GM18907 (cell line): Measurements from ENCODE around the gene CST5.
"Not testable (repeated sequence)": the region's sequence is repeated elsewhere in the genome, so short reads cannot be mapped to it uniquely, and the experiment has no call there.

Source experiments
- ATAC-seq: cut with Tn5 transposase; IDR thresholded peaks from one replicate; pipeline ENCODE4 v1.9.1; 2021; ENCODE audit warnings: mild to moderate bottlenecking, moderate library complexity; ENCODE audit not compliant: unreplicated experiment

The CST5 gene, protein sequence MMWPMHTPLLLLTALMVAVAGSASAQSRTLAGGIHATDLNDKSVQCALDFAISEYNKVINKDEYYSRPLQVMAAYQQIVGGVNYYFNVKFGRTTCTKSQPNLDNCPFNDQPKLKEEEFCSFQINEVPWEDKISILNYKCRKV

DNA sequence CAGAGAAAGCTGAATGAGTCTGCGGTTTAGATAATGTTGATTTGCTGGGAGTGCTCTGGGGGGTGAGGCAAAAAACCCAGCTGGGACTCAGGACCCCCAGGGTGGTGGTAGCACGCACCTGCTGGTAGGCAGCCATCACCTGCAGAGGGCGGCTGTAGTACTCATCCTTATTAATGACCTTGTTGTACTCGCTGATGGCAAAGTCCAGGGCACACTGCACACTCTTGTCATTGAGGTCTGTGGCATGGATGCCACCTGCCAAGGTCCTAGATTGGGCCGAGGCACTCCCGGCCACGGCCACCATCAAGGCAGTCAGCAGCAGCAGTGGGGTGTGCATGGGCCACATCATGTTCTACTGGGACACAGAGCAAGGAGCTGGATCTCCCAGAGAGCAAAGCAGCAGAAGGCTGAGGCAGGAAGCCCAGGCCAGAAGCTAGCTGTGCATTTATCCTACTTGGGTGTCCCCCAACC lies at the start of gene CST5:
Gene CST5, minus strand, starts transcription at position 421 of the 471 bp plus-strand sequence. Its CDS starts 72 bp downstream, at position 349.
- no peak for ATAC-seq

DNA sequence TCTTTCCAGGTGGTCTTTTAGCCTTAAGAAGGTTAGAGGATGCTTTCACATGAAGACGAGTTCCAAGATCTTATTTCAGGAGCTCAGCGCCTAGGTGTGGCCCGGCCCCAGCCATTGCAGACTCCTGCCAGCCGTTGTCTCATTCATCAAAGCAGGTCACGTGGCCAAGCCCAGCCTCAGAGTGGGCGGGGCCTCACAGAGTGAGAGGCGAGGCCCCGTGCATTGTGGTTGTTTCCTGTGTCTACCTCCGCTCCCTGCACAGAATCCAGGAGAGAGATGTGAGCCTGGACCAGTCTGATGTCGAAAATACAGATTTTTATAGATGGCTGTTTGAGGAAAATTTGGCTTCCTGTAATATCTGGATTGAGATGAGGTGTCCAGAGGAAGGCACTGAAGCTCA lies 49.2 kb upstream of the CST5 start:
- no peak for ATAC-seq

- no peak for ATAC-seq
Measured at GRCh38 chr20:23928353-23928752, 48.8 kb upstream of the CST5 start.

DNA sequence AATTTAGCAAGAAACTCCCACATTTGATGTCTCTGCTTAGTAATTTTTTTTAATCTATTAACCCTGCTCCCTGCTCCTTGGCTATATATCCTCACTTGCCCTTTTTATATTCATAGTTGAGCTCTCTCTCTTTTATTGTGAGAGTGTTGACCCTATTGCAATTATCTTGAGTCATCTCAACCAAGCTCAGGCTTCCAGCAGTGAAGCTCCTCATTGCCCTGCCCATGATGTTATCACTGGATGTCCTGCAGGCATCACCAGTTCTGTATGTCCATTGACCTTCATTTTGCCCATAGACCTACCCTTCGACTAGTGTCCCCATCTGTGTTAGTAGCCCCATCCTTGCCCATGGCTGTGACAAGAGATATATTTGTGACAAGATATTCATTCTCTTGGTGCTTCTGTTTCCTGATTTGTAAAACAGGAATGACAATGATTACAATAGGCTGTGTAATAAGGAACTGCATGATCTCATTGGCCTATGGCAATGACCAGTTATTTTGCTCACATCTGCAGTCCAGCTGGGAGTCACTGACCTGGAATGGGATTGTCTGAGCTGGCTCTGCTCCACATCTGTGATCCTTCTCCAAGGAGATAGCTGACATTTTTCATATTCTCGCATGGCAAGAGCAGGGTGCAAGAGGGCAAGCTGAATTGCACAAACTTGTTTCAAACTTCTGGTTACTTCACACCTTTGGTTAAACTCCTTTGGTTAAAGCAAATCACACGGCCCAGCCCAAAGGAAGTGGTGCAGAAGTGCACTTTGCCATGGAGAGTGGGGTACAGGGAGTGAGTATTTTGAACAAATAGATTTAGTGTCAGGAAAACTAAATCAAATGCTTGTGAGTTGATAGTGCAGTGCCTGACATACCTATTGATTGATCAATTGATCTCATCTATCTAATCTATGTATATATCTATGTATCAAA lies 47.7 kb upstream of the CST5 start:
- ATAC-seq: no peak

GRCh38 chr20:23926526-23926880 lies 47.0 kb upstream of the CST5 start:
- no peak for ATAC-seq

DNA sequence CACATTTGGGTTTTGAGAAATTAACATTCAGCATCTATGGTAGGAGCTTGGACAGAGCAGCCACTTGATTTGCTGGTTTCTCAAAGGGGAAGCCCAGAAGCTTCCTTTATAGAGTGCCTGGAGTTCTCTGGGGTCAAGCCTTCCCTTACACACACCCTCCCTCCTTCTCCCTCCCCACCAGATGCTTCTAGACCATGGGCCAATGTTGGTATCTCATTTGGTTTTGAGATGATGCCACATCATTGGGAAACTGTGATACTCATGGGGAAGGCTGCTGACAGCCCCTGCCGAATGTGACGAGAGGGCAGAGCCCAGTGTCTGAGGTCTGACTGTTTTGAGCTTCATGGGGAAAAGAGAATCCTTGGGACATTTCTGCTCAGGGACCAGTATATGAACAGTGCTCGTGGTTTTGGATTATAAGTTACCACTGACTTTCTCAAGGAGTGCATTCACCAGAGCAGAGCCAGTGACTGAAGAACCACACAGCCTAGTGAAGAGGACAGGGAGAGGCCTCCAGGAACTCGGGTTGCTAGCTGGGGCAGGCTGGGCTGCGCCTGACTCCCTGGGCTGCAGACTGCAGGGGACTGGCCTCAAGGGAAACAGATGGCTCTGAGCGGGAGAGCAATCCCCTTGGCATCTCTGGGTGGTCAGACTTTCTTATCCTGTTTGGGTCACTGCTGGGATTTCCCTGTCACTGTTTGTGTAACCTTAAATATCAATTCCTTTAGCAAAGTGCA lies 46.4 kb upstream of the CST5 start:
- no peak for ATAC-seq

DNA sequence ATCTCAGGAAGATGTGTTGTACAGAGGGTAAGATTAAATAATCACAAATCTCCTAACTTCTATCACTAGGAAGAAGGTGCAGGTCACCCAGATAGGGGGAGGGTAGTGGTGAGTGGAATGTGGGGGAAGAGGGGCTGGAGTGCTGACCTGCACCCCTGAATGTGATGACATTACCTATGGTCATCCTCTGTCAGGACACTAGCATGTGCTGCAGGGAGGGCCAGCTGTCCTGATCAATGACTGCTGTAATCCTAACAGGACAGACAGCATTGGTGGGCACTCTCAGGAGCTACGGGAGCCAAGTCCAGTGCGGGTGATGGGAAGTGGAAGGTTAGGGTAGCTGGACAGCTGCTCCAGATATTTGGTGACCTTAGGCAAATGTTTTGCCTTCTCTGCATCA lies 45.2 kb upstream of the CST5 start:
- no peak for ATAC-seq

GRCh38 chr20:23923891-23924435 lies 44.4 kb upstream of the CST5 start:
- ATAC-seq: no peak

DNA sequence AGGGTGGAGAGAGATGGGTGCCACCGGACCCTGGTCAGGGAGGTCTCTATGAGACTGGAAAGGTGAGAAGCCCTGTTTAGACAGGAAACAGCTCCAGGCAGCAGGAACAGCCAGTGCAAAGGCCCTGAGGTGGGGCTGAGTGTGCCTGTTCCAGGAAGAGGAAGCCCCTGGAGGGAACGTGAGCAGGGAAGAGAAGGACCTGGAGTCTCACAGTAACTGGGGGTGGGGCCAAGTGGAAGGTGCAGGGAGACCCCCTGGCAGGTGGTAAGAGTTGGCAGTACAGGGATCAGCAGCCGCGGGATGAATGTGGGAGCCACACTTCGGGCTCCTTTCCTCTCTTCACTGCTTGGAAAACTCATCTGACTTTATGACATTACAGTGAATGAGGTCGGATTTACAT lies 43.8 kb upstream of the CST5 start:
- no peak for ATAC-seq

DNA sequence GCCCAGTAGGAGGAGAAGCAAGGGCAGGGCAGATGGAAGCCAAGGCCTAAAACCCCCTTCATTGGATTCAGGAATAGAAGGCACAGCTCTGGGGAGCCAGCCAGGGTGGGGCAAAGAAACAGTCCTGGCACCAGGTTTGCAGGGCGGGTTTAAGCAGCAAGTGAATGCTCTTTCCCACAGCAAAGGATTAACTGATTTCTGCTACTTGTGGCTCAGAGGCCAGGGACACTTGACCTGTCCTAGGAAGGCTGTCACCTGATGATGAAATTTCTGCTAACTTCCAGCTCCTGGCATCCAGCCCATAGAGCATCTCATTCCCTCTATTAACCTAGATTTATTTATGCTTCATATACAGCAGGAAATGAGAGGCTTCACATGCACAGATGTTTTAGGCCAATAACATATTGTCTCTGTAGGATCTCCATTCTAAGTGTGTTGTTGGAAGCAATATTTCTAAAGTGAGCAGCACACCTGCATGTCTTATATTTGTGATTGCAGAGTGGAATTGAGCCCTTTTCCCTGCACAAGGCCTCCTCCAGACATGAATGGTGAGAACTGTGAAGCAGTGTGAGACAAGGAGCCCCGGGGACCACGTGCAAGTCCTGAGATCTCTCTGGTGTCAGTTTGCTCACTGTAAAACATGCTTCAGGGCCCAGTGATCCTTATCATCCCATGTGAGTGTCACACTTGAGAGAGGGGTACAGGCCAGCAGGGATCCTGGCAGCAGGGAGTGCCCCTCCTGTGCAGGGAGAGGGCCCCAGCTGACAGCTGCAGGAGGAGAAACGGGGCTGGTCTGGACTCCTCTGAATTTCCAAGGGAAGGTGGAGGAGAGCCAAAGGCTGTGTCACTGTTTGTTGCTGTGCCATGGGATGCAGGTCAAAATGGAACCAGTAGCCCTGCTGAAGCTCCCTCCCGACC lies 41.1 kb upstream of the CST5 start:
- ATAC-seq: no peak

DNA sequence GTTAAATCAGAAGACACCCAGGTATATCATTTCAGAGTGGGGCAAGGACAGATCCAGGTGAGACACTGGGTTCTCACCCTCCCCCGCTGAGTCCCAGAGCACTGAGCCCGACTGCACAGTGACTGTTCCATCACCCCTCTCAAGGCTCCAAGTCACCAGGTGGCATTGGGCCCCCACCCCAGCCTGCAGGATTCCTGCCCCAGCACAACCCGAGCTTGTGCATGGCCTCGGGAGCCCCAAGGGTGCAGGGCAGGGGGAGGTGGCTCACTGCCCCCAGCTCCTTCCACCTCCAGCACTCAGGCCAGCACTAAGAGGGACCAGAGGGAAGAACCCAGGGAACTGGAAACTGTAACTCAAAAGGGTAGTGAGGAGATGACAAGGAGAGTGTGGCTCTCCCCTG lies 39.3 kb upstream of the CST5 start:
- no peak for ATAC-seq

- no peak for ATAC-seq
Measured at GRCh38 chr20:23918101-23918862, 38.7 kb upstream of the CST5 start.

DNA sequence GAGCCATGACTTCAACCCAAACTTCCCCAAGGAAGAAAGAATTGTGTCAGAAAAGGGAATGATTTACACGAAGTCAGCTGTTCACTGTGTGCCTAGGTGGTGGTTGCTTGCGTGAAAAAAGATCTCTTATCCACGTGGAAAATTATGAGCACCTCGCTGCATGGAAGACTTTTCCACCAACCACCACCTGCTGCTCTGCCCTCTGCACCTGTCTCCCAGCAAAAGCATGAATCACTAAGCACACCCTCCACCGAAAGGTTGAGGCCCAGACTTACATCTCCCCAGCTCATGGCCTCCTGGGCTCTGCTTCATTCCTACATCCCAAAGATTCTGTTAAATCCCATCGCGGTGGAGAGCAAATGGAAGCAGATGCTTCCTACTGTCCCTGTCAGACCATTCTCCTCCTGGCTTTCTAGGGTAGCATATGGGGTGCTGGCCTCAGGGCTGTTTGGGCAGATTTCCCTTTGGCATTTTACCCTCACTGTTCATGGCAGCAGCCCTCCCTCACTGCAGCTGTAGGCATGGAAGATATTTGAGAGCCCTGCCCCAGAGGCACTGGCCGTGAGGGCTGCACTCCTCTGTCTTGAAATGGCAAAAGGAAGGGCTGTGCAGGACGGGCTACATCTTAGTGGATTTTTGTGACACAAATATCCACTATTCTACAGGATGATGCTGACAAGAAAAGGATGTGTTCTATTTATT lies 37.6 kb upstream of the CST5 start:
- ATAC-seq: no peak

- ATAC-seq: no peak
Measured at GRCh38 chr20:23915844-23916243, 36.3 kb upstream of the CST5 start.

GRCh38 chr20:23914469-23914868 lies 34.9 kb upstream of the CST5 start:
- not testable (repeated sequence) for ATAC-seq

DNA sequence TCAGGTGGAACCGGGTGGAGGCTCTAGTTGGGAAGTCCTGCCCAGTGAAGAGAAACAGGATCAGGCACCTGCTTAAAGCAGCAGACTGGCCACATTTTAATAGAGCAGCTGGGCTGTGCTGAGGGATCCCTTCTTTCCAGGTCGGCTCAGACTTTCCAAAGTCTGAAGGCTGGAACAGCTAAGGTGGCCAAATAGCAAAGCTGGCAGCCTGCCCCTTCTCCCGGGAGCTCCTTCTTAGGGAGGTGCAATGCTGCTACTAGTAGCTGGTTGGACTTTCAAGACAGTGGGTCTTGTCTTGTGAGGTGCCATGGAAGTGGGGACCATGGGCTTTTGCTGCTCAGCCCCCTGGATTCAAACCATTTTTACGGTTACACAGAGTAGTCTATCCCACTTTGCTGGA lies 30.7 kb upstream of the CST5 start:
- ATAC-seq: no peak

GRCh38 chr20:23909390-23909789 lies 29.8 kb upstream of the CST5 start:
- ATAC-seq: no peak

GRCh38 chr20:23907579-23907978 lies 28.0 kb upstream of the CST5 start:
- no peak for ATAC-seq

GRCh38 chr20:23902396-23902795 lies 22.8 kb upstream of the CST5 start:
- ATAC-seq: not testable (repeated sequence)
